Limb (tissue), 2 donors: Measurements from ENCODE around the gene PSMB7.

Source experiments
- DNase-seq, 2 donors: peaks; one replicate each; pipeline ENCODE4 v3.0.0-alpha.2; 2016; ENCODE audit errors: extremely low spot score in 2 of 2

The PSMB7 gene

GRCh38 chr9:124357721-124358361 is 57.4 kb downstream of the PSMB7 start:
- no peak for DNase-seq

GRCh38 chr9:124356745-124357390 is 58.4 kb downstream of the PSMB7 start:
- DNase-seq, result no peak

- DNase-seq, result no peak
These were observed 59.1 kb downstream of the PSMB7 start for GRCh38 chr9:124355941-124356744.

- no peak for DNase-seq
These were observed 60.0 kb downstream of the PSMB7 start for GRCh38 chr9:124355039-124355940.

GRCh38 chr9:124354346-124355038 is 60.8 kb downstream of the PSMB7 start:
- peak in 1 of 2 donors; percentile 8 for DNase-seq

GRCh38 chr9:124353811-124354274 is 61.4 kb downstream of the PSMB7 start:
- peak in 1 of 2 donors; percentile 18 for DNase-seq

GRCh38 chr9:124353166-124353768 is 62.0 kb downstream of the PSMB7 start:
- DNase-seq, result peak in 1 of 2 donors; percentile 16

- DNase-seq, result no peak
These were observed 62.6 kb downstream of the PSMB7 start for GRCh38 chr9:124352616-124353015.

- DNase-seq, result peak in 1 of 2 donors; percentile 15
These were observed 63.4 kb downstream of the PSMB7 start for GRCh38 chr9:124351672-124352468.

- peak in 1 of 2 donors; percentile 25 for DNase-seq
These were observed 64.6 kb downstream of the PSMB7 start for GRCh38 chr9:124350494-124351263.

GRCh38 chr9:124349675-124350493 is 65.4 kb downstream of the PSMB7 start:
- DNase-seq, result peak in 1 of 2 donors; percentile 38

GRCh38 chr9:124349267-124349666 is 66.0 kb downstream of the PSMB7 start:
- peak in 1 of 2 donors; percentile 14 for DNase-seq

- DNase-seq, result no peak
These were observed 66.4 kb downstream of the PSMB7 start for GRCh38 chr9:124348831-124349230.

- no peak for DNase-seq
These were observed 66.9 kb downstream of the PSMB7 start for GRCh38 chr9:124348363-124348762.

GRCh38 chr9:124347968-124348358 is 67.3 kb downstream of the PSMB7 start:
- DNase-seq, result no peak

GRCh38 chr9:124347206-124347967 is 67.9 kb downstream of the PSMB7 start:
- no peak for DNase-seq
